IMR-90 (cell line): ENCODE measurements around the gene TSPAN32. TPM values are rescaled to one million over a fixed set of nuclear protein-coding genes. Genes with fewer than 3 reads are reported as not detected.

ENCODE experiments used
- ATAC-seq: fragments of 200-7000 bp; cut with Tn5 transposase; 2 replicates; pipeline ENCODE4 v1.9.1; 2020; ENCODE audit warnings: low read depth, mild to moderate bottlenecking, moderate library complexity
- BruUV-seq: library from RNA; stranded (reverse); fragments of 400-500 nt; replicated peaks from 2 replicates; lab custom pipeline; 2021; lab: Mats Ljungman, UMichigan
- CTCF ChIA-PET: fragments of 300-600 bp; formaldehyde crosslinking; extraction: SDS; loops from one replicate; lab custom pipeline; 2021; ENCODE audit warnings: antibody characterized with exemption; lab: Yijun Ruan, JAX
- POLR2A ChIA-PET: fragments of 300-600 bp; sonication (Branson Sonifier 250); formaldehyde crosslinking; loops from one replicate; lab custom pipeline; 2022; ENCODE audit warnings: antibody characterized with exemption; ENCODE audit not compliant: unreplicated experiment; lab: Charles Lee
- DNase-seq: peaks from one replicate; pipeline ENCODE4 v3.0.0; 2013
- H2AFZ ChIP-seq: replicated peaks from 2 replicates; pipeline ENCODE3; 2013; ENCODE audit warnings: low read length, mild to moderate bottlenecking; ENCODE audit not compliant: poor library complexity
- H2AK5ac ChIP-seq: 2 replicates; pipeline ENCODE4 v1.6.1; 2013; ENCODE audit warnings: low read depth, low read length, inconsistent platforms
- H2AK9ac ChIP-seq: replicated peaks from 2 replicates; pipeline ENCODE3; 2013; ENCODE audit warnings: mild to moderate bottlenecking, low read depth, low read length, moderate library complexity; ENCODE audit not compliant: poor library complexity
- H2BK120ac ChIP-seq: 2 replicates; pipeline ENCODE4 v1.6.1; 2013; ENCODE audit warnings: low read depth, low read length, inconsistent platforms
- H2BK15ac ChIP-seq: 3 replicates; pipeline ENCODE4 v1.6.1; 2013; ENCODE audit warnings: low read depth, low read length, inconsistent platforms
- H2BK20ac ChIP-seq: 2 replicates; pipeline ENCODE4 v1.6.1; 2013; ENCODE audit warnings: low read depth, mild to moderate bottlenecking, inconsistent platforms, low read length, moderate library complexity
- H2BK5ac ChIP-seq: 2 replicates; pipeline ENCODE4 v1.6.1; 2013; ENCODE audit warnings: mild to moderate bottlenecking, low read depth, low read length, inconsistent platforms; ENCODE audit not compliant: poor library complexity, severe bottlenecking
- H3K14ac ChIP-seq: replicated peaks from 2 replicates; pipeline ENCODE4 v1.6.1; 2013; ENCODE audit warnings: low read depth, low read length, inconsistent platforms
- H3K18ac ChIP-seq: 2 replicates; pipeline ENCODE4 v1.6.1; 2013; ENCODE audit warnings: low read depth, low read length, control low read depth
- H3K23ac ChIP-seq: 2 replicates; pipeline ENCODE4 v1.6.1; 2013; ENCODE audit warnings: low read depth, low read length, inconsistent platforms
- H3K27ac ChIP-seq: 2 replicates; pipeline ENCODE4 v1.5.1; 2013; ENCODE audit warnings: mild to moderate bottlenecking, control low read depth, low read length; ENCODE audit not compliant: insufficient read depth
- H3K27me3 ChIP-seq: 2 replicates; pipeline ENCODE4 v1.6.1; 2013; ENCODE audit warnings: low read length; ENCODE audit not compliant: control insufficient read depth, insufficient read depth
- H3K36me3 ChIP-seq: 2 replicates; pipeline ENCODE4 v1.6.1; 2013; ENCODE audit warnings: low read length, mixed read lengths; ENCODE audit not compliant: control insufficient read depth, insufficient read depth
- H3K4ac ChIP-seq: 2 replicates; pipeline ENCODE4 v1.6.1; 2013; ENCODE audit warnings: low read depth, low read length, inconsistent platforms
- H3K4me1 ChIP-seq: 2 replicates; pipeline ENCODE4 v1.6.1; 2013; ENCODE audit warnings: low read length, mixed read lengths; ENCODE audit not compliant: control insufficient read depth, insufficient read depth
- H3K4me2 ChIP-seq: 2 replicates; pipeline ENCODE4 v1.6.1; 2013; ENCODE audit warnings: low read depth, mild to moderate bottlenecking, control low read depth, low read length, moderate library complexity
- H3K4me3 ChIP-seq: 2 replicates; pipeline ENCODE4 v1.5.1; 2013; ENCODE audit warnings: low read depth, mild to moderate bottlenecking, control low read depth, low read length, moderate library complexity; ENCODE audit not compliant: insufficient read depth
- H3K56ac ChIP-seq: 2 replicates; pipeline ENCODE4 v1.6.1; 2013; ENCODE audit warnings: low read length, inconsistent platforms; ENCODE audit not compliant: insufficient read depth; ENCODE audit errors: extremely low read depth
- H3K79me1 ChIP-seq, 2 experiments: 2 replicates each; pipeline ENCODE4 v1.6.1; 2013; ENCODE audit warnings: low read length in 2 of 2, inconsistent platforms in 1 of 2, low read depth in 1 of 2
- H3K9ac ChIP-seq: 2 replicates; pipeline ENCODE4 v1.6.1; 2013; ENCODE audit warnings: low read depth, low read length, control low read depth
- H3K9me1 ChIP-seq: 2 replicates; pipeline ENCODE4 v1.6.1; 2013; ENCODE audit warnings: low read length, inconsistent platforms; ENCODE audit not compliant: insufficient read depth
- H3K9me3 ChIP-seq: 2 replicates; pipeline ENCODE4 v1.6.1; 2013; ENCODE audit warnings: low read length; ENCODE audit not compliant: control insufficient read depth, insufficient read depth
- H4K20me1 ChIP-seq: 2 replicates; pipeline ENCODE4 v1.6.1; 2013; ENCODE audit warnings: low read length, inconsistent platforms; ENCODE audit not compliant: insufficient read depth
- H4K5ac ChIP-seq: 2 replicates; pipeline ENCODE4 v1.6.1; 2013; ENCODE audit warnings: mild to moderate bottlenecking, low read depth, low read length, control low read depth
- H4K8ac ChIP-seq, 2 experiments: 2 replicates each; pipeline ENCODE4 v1.6.1; 2013; ENCODE audit warnings: low read depth in 2 of 2, low read length in 2 of 2, control low read depth in 1 of 2, inconsistent platforms in 1 of 2
- H4K91ac ChIP-seq: 2 replicates; pipeline ENCODE4 v1.6.1; 2013; ENCODE audit warnings: low read depth, low read length, inconsistent platforms; ENCODE audit not compliant: insufficient read depth
- BHLHE40 ChIP-seq: fragments of 150-350 bp; IDR thresholded peaks from 2 replicates; pipeline ENCODE4 v1.6.1; 2016; ENCODE audit warnings: mild to moderate bottlenecking, low read depth, low read length
- CTCF ChIP-seq: conservative IDR thresholded peaks from 2 replicates; pipeline ENCODE4 v1.5.1; 2012; ENCODE audit warnings: mild to moderate bottlenecking, low read depth, low read length, improper control_type of control experiment
- FOS ChIP-seq: fragments of 150-350 bp; IDR thresholded peaks from 2 replicates; pipeline ENCODE4 v1.6.1; 2016; ENCODE audit warnings: low read depth, low read length
- MAZ ChIP-seq: IDR thresholded peaks from 2 replicates; pipeline ENCODE4 v1.6.1; 2012; ENCODE audit warnings: low read depth, mild to moderate bottlenecking, low read length, improper control_type of control experiment, moderate library complexity, borderline replicate concordance
- MXI1 ChIP-seq: IDR thresholded peaks from 2 replicates; pipeline ENCODE4 v1.6.1; 2012; ENCODE audit warnings: low read depth, mild to moderate bottlenecking, low read length, moderate library complexity, borderline replicate concordance
- POLR2A ChIP-seq: IDR thresholded peaks from 2 replicates; pipeline ENCODE4 v1.6.1; 2012; ENCODE audit warnings: mild to moderate bottlenecking, low read depth, low read length
- RAD21 ChIP-seq: IDR thresholded peaks from 2 replicates; pipeline ENCODE4 v1.6.1; 2012; ENCODE audit warnings: low read length, improper control_type of control experiment
- RCOR1 ChIP-seq: IDR thresholded peaks from 2 replicates; pipeline ENCODE4 v1.6.1; 2012; ENCODE audit warnings: mild to moderate bottlenecking, low read length, improper control_type of control experiment; ENCODE audit not compliant: insufficient replicate concordance
- RFX5 ChIP-seq: IDR thresholded peaks from 2 replicates; pipeline ENCODE4 v1.8.0; 2012; ENCODE audit warnings: low read depth, mild to moderate bottlenecking, low read length, moderate library complexity
- SMC3 ChIP-seq: fragments of 150-350 bp; IDR thresholded peaks from 2 replicates; pipeline ENCODE4 v1.6.1; 2016; ENCODE audit warnings: low read depth, mild to moderate bottlenecking, antibody characterized with exemption, low read length, moderate library complexity
- USF2 ChIP-seq: fragments of 150-350 bp; IDR thresholded peaks from 2 replicates; pipeline ENCODE4 v1.6.1; 2017; ENCODE audit warnings: mild to moderate bottlenecking, antibody characterized with exemption, low read length, low read depth
- WGBS, 2 experiments: methylation state at CpG; one replicate each; pipeline versions ENCODE4 v1.1.5 to v1.1.7; 2013; ENCODE audit warnings: missing lambda C conversion rate in 2 of 2; ENCODE audit not compliant: insufficient read length in 1 of 2; ENCODE audit errors: extremely low coverage in 2 of 2; 5-methylcytosine and 5-hydroxymethylcytosine counted together
- dilution Hi-C: fragments of 300-500 bp; cut with HindIII; formaldehyde crosslinking; loops from one replicate; pipeline ENCODE4 v1.14.3; 2018; ENCODE audit warnings: low sequenced_read_pairs; ENCODE audit not compliant: unreplicated experiment
- in situ Hi-C: fragments of 300-500 bp; cut with MboI; formaldehyde crosslinking; loops from 3 replicates; pipeline ENCODE4 v1.14.3; 2019; ENCODE audit warnings: low sequenced_read_pairs, inconsistent platforms, mixed read lengths
- intact Hi-C: fragments of 100-400 bp; cut with micrococcal nuclease; formaldehyde crosslinking; loops from 2 replicates; pipeline ENCODE4 v1.10.0; 2022
- polyA plus RNA-seq, 3 experiments: library from polyadenylated mRNA; depleted of rRNA; stranded (reverse); fragments of >200 nt; gene quantifications; 2 replicates each; pipeline ENCODE4 v1.2.3, GENCODE V29; 2012; ENCODE audit warnings: low replicate concordance in 1 of 3
- total RNA-seq: library from RNA; depleted of rRNA; stranded (reverse); fragments of >200 nt; gene quantifications from 2 replicates; pipeline ENCODE4 v1.2.3, GENCODE V29; 2012

Gene TSPAN32
- total and polyA plus RNA-seq, 2 of the 4 experiments (the other 2 are of a cell fraction): 0.07 TPM; not detected in 1

- no peaks in the 10 kb centered on the region for H3K36me3 ChIP-seq
- no peak overlapping the region for H2AK5ac ChIP-seq
- no peak overlapping the region for H3K4me2 ChIP-seq
- H3K23ac ChIP-seq: no peak overlapping the region
- H3K27me3 ChIP-seq: peaks cover 5% of the 10 kb centered on the region; the same call in 1 of the 2 replicates
- no peak overlapping the region for H2BK5ac ChIP-seq
- ChIA-PET CTCF (no interaction called here), POLR2A (no interaction called here)
- intact Hi-C loops: no loop called here
- WGBS, 2 experiments: 85% methylated on average over 5 of the region's 9 CpGs; no CpG with 5 or more reads in 1 of the 2 experiments
- H4K20me1 ChIP-seq: no peaks in the 10 kb centered on the region
- no peak overlapping the region for H3K56ac ChIP-seq
- H2BK20ac ChIP-seq: no peak overlapping the region
- H2AFZ ChIP-seq: no peak overlapping the region
- no peak overlapping the region for H4K5ac ChIP-seq
- TF ChIP-seq CTCF (no peak), POLR2A (no peak), RCOR1 (no peak), BHLHE40 (no peak), FOS (no peak), SMC3 (no peak), MAZ (no peak), RAD21 (no peak), USF2 (no peak), RFX5 (no peak), MXI1 (no peak)
- H3K79me1 ChIP-seq: no peaks in the 10 kb centered on the region
- no peaks in the 10 kb centered on the region for H3K9me3 ChIP-seq
- DNase-seq (no peak), ATAC-seq (no peak)
- H4K8ac ChIP-seq: no peak overlapping the region
- H3K18ac ChIP-seq: no peak overlapping the region
- no peak overlapping the region for H2AK9ac ChIP-seq
- H3K14ac ChIP-seq: no peak overlapping the region
- dilution Hi-C loops: no loop called here
- no TSS peak for BruUV-seq
- no peak overlapping the region for H3K9ac ChIP-seq
- H3K27ac ChIP-seq: no peak overlapping the region
- H2BK120ac ChIP-seq: no peak overlapping the region
- peaks cover 7% of the 10 kb centered on the region for H3K4me1 ChIP-seq
- no peak overlapping the region for H3K4me3 ChIP-seq
- H3K9me1 ChIP-seq: peaks cover 7% of the 10 kb centered on the region; the same call in 1 of the 2 replicates
- H4K91ac ChIP-seq: no peak overlapping the region
- no peak overlapping the region for H3K4ac ChIP-seq
- in situ Hi-C loops: no loop called here
- H2BK15ac ChIP-seq: no peak overlapping the region
Observed at GRCh38 chr11:2359557-2359956, 57.7 kb downstream of the TSPAN32 start.
